ENCODE measurements around the gene FAM72A.
"Not testable (repeated sequence)": the region's sequence is repeated elsewhere in the genome, so short reads cannot be mapped to it uniquely, and the experiment has no call there.

- TF ChIP-seq CTCF (conservative IDR thresholded peaks at IDR 0.05; ENCODE audit: low read depth, low read length); MXI1 (IDR thresholded peaks at IDR 0.05; ENCODE audit: borderline replicate concordance, low read depth, low read length); USF2 (IDR thresholded peaks at IDR 0.05; ENCODE audit: low read depth, low read length); SMC3 (IDR thresholded peaks at IDR 0.05; ENCODE audit: low read depth, low read length); POLR2A (IDR thresholded peaks at IDR 0.05; ENCODE audit: low read depth, low read length): not testable (repeated sequence)
These were observed 29.4 kb downstream of the FAM72A start for GRCh38 chr1:206173110-206173719.
